Measurements from ENCODE around the gene ACADSB. TPM values are rescaled to one million over a fixed set of nuclear protein-coding genes. Genes with fewer than 3 reads are reported as not detected.

The ACADSB gene
- polyA plus RNA-seq, 10 donors = 8.2 to 15.7 (median 11.0) TPM

DNA sequence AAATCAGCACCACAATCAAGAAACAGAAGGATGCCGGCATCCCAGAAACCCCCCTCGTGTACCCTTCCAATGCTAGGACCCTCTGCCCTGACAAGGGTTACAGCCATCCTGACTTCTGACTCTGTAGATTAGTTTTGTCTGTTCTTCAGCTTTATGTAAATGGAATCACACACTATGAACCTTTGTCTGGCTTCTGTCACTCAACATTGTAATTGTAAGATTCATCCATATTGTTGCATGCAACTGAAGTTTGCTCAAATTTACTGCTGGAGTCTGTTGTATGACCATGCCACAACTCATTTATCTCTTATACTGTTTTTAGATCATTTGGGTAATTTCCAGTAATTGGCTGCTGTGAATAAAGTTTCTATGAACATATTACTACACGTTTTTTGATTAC is 8.7 kb upstream of the ACADSB start:
- no peak for DNase-seq

DNA sequence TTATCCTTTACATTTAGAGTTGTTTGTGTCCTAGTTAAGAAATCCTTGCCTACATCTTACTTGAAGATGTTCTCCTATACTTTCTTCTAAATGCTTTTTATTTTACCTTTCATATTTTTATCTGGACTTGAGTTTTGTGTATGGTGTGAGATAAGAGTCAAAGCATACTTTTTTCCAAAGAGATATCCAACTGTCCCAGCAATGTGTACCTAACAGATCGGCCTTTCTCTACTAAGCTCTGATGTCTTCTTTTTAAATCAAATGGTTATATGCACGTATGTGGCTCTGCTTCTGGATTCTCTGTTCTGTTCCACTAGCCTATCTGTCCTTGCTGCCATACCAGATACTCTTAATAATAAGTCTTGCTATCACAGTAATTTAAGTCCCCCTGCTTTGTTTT is 7.4 kb upstream of the ACADSB start:
- DNase-seq = no peak

- DNase-seq = no peak
Measured at GRCh38 chr10:123004298-123004697, 4.5 kb upstream of the ACADSB start.

DNA sequence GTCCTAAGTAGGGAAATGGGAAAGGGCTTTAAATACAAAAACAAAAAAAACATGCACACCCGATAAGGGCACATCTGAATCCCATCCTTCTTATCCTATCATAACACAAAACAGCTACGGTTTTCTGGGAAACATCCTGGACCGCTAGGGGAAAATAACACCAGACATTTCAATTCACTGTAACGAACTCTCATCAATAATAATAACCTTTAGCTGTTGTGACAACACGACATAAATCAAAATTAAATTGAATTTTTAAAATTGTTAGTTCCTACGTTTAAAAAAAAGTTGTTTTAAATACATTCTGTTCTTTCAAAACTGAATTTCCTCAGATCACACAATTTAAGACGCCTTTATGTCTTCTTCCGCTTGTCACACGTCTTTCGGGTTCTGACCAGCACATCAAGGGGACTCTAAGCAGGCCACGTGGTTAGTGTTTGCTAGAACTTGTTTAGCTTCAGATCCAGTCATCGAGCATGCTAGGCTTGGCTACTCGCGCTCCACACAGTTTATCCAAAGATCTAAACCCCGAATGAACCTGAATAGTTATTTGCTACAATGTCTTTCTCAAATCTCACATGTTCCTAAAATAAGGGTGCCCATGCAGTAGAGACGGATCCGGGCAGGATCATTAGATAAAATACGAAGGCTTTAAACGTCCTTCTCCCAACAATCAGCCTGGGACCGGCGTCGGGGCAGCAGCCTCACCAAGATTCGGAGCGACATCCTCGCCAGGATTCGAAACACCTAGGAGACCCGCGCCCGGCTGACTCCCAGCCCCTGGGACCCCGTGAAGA is 1.1 kb upstream of the ACADSB start:
- DNase-seq = peak; percentile 35 to 63 (median 41)

GRCh38 chr10:123009105-123009820 is 457 bp downstream of the ACADSB start:
- peak in 1 of 3 donors; percentile 10 for DNase-seq

- DNase-seq = no peak
Measured at GRCh38 chr10:123011987-123012386, 3.2 kb downstream of the ACADSB start.

- no peak for DNase-seq
Measured at GRCh38 chr10:123013456-123014419, 4.9 kb downstream of the ACADSB start.

DNA sequence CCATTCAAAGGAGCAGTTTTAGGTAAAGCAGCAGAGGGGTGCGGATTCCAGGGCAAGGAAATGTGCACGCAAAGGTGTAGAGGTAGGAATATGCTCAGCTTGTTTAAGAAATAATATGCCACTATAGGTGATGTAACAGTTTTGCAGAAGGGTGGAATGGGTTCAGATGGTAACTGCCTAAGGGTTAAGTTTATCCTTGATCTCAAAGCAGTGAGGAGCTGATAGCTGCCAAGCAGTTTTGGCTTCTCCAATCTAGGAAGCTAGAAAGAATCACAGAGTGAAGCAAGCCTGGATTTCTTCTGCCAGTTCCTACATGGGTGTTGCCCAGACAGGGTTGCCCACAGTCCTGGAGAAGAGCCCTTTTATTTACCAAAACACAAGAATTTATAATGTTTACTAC is 6.0 kb downstream of the ACADSB start:
- no peak for DNase-seq

DNA sequence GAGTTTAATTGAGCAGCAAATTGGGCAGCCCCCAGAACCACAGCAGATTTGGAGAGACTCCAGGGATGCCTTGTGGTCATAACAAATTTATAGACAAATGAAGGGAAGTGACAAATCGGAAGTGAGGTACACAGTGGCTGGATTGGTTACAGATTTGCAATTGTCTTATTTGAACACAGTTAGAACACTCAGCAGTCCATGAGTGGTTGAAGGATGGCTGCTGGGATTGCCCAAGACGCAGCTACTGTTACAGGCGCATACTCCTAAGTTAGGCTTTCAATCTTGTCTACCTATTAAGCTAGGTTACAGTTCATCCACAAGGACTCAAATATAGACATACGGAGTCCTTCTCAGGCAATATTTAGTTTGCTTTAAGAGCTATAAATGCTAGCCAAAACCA is 7.4 kb downstream of the ACADSB start:
- no peak for DNase-seq

GRCh38 chr10:123017421-123018165 is 8.8 kb downstream of the ACADSB start:
- no peak for DNase-seq

GRCh38 chr10:123018531-123018930 is 9.7 kb downstream of the ACADSB start:
- no peak for DNase-seq

GRCh38 chr10:123019264-123019663 is 10.5 kb downstream of the ACADSB start:
- DNase-seq = no peak

GRCh38 chr10:123019941-123020703 is 11.3 kb downstream of the ACADSB start:
- no peak for DNase-seq

DNA sequence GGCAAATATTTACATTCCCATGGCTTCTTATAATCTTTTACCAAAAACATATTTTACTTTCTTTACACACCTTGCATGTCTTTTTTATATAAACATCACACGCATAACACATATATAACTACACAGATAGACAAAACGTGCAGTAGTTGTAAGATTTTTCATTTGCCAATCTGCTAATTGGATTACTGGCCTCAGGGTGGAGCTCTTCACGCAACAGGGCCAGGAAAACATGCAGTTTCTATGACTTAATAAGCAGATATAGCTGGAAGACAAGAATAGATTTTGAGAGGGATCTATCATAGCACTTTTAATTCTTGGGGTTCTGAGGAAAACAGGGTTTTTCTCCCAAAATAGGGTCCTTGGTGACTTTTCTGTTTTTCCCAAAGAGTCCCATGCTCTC is 12.7 kb downstream of the ACADSB start:
- DNase-seq = no peak

GRCh38 chr10:123024540-123024939 is 15.7 kb downstream of the ACADSB start:
- no peak for DNase-seq

DNA sequence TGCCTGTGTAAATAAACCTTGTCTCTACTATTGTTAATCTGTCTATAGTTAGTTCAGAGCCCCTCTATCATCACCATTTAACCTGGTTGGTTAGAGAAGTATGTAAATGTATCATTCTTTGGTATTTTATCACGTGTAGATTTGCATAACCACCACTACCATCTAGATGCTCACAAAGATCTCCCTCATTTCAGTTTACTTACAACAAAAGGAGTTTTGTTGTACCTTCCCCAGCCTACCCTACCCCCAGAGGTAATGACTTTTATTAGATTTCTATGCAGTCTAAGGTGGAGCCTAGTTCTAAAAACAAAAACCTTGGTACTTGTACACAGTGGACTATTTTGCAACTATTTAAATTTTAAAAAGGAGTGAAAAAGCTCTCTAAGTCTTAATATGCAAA is 17.5 kb downstream of the ACADSB start:
- no peak for DNase-seq

DNA sequence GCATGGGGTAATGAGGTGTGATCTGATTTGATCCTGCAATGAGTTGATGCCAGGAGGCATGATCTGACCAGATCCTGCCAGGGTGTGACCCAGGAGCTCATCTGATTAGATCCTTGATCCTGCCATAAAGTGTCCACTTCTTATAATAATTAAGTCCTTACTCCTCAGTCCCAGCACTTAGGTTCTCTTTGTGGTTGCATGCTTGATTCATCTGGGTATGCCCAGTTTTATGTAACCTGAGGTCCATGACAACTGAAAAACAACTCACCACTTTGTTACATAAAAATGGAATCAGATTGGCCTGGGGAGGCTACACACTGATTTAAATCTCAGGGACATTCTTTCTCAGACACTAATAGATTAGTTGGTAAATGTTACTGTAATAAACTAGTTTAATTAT is 19.1 kb downstream of the ACADSB start:
- DNase-seq = no peak

- no peak for DNase-seq
Measured at GRCh38 chr10:123031124-123031523, 22.3 kb downstream of the ACADSB start.

DNA sequence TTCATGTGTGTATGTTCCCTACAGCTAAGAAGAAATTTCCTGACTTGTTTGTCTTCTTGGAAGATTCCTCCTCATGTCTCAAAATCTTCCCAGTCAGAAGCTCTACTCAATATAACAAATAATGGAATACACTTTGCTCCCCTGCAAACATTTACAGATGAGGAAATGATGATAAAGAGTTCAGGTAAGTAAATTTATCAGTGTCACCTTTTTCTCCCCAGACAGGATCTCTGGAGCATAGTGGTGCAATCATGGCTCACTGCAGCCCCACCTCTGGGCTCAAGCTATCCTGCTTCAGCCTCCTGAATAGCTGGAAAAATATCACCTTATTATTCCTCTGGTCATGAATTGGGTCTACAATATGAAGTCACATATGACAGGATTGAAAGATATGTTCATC is 25.5 kb downstream of the ACADSB start:
- DNase-seq = no peak

DNA sequence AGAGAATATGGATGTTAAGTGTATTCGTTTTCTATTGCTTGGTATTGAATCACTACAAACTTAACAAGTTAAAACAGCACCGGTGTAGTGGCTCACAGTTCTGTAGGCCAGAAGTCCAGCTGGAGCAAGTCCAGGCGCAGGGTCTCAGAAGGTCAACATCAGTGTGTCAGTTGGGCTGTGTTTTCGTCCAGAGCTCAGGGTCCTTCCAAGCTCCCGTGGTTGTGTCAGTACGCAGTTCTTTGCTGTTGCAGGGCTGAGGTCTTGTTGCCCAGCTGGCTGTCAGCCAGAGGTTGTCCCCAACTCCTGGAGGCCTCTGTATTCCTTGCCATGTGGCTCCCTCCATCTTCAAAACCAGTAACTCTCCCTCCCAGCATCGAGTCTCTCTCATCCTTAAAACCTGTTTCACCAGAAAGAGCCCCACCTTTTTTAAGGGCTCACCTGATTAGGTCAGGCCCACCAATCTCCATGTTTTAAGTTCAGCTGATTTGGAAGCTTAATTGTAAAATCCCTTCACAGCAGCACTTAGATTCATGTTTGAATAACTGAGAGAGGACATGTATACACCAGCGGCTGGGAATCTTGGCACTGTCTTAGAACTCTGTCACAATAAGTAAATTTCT is 26.8 kb downstream of the ACADSB start:
- no peak for DNase-seq

All from muscle of back (tissue), 11 donors.